NCI-H226 (cell line): ENCODE data around the gene SPO11.

Source experiments
- DNase-seq: peaks from one replicate; pipeline ENCODE4 v3.0.0-alpha.2; 2015

Gene SPO11

DNA sequence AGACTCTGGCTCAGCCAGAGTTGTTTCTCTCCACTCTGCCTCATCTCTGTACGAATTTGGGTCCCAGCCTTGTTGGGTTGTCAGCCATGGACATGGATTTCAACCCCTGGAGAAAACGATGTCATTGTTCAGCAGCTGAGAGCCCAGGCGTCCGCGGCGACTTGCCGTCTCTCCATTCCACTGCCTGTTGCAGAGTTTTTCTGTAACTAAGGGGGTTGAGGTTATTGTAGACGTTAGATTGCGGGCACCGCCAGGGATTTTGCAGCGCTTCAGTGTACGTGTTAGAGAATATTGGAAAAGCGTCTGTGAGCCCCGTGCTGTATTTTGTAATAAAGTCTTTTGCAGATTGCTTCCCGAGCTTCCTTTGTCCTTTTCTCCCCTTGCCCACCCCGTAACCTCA lies 48.5 kb downstream of the SPO11 start:
- no peak for DNase-seq

DNA sequence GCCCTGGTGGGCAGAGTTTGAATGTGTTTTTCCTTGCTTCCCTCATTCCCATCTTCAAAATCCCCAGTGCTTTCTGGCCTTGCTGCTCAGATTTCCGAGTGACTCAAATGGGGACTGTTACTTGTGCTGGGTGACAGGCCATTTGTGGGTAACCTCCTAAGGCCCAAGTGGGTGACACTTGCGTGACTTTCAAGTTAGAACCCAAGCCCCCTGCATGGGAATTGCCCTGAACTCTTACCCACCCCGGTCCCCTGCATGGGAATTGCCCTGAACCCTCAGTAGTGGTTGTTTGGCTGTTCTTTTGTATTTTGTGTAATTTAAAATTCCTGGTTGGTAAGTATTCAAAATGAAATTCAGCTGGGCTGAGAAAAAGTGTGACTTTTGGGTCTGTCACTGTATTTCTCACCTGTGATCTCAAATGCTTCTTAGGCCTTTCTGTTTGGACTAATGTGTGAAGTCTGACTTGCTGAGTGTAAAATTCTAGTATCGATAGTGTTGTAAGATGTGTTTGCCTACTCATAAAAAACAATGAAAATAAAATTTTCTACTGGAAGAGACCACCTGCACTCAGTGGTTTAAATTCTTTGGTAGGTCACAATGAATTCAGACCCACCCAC lies 49.2 kb downstream of the SPO11 start:
- DNase-seq: no peak

DNA sequence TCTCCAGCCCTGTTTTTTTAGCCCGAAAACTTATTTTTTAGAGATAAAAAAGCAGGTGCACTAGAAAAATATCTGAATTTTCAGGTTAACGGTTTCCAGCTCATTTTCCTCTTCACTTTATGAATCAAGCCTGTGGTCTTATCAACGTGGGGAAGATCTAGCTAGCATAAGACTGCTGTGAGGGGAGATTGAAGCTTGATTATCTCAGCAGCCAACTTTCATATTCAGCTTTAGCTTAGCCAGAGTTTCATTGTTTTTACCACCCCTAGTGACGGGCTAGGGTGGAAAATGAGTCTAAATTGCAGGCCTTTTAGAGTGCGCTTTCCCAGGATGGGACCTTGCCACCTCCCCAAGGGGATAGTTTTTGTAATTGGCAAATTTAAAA lies 49.7 kb downstream of the SPO11 start:
- DNase-seq: no peak

DNA sequence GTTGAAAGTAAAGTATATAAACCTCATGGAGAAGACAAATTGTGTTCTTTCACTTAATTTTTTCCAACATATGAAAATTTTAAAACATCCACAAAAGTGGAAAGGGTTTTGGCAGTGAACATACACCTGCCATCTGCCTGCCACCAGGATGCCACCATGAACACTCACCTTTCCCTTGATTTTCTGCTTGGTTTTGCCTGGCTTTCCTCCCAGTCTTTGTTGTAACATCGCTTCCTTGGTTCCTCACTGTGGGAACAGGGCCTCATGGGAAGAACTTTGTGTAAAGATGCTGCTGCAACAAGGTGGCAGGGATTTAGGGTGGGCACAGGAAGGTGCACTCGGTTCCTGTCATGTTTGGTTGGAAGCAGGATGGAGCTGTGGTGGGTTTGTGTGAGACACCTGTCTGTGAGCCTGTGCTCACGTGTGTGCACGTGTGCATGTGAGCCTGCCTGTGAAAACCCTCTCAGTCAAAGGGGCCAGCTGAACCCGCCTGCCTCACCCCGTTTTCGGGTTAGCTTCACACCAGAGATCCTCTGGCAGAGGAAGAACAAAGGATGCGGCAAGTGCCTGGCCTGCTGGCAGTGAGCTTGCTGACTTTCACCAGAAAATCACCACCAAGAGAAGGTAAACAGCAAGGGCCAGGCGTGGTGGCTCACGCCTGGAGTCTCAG lies 50.6 kb downstream of the SPO11 start:
- DNase-seq: no peak

DNA sequence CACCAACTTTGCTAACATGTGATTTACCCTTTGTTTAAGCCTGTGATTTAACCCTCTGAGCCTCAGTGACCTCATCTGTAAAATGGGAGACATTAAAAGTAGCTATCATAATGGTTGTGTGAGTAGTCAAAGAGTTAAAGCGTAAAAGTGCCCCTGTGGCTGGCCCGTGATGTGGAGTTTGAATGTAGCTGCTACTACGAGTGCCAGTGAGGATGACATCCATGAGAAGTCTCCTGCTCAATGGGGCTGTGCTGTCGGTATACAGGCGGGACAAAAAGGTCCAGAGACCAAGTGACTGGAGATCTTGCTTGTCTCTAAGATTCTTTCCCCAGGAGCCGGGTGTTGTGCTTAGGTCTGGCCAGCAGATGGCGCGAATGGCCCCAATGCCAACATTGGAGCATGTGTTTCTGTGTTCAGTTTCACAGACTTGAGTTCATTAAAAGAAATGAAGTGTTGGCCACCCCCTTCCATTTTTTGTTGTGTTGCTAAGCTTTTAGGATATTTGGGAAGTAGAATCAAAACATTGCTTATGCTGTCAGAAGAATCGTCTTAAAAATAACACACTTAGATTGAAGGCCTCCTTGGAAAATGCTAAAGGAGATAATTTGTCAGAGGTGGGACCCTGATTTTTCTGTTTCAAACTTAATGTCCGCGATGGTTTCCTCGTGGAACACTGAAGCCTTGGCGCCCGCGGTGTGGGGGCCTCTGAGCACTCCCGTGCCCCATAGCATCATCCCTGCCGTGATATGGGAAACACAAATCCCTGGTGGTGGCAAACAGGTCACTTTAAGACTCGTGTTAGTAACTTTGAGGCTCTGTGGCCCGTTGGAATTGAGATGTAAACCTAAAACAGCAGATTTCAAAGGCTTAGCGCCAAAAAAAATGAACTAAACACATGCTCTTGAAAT lies 52.2 kb downstream of the SPO11 start:
- DNase-seq: peak; percentile 51

DNA sequence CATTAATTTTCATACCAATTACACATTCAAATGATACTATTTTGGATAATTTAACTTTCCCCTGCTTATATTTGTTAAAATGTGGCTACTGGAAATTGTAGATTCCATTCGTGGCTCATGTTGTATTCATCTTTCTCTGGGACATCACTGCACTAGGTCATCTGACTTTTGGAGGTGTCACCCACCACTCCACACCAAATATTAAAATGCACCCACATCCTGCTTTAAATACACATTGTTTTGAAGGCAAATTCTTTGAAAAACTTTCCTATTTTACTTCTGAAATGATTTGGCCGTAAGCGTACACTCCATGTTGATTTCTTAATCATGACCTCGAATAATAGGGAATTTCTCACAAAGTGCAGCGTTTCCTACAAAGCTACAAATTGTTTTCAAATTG lies 52.9 kb downstream of the SPO11 start:
- DNase-seq: no peak

DNA sequence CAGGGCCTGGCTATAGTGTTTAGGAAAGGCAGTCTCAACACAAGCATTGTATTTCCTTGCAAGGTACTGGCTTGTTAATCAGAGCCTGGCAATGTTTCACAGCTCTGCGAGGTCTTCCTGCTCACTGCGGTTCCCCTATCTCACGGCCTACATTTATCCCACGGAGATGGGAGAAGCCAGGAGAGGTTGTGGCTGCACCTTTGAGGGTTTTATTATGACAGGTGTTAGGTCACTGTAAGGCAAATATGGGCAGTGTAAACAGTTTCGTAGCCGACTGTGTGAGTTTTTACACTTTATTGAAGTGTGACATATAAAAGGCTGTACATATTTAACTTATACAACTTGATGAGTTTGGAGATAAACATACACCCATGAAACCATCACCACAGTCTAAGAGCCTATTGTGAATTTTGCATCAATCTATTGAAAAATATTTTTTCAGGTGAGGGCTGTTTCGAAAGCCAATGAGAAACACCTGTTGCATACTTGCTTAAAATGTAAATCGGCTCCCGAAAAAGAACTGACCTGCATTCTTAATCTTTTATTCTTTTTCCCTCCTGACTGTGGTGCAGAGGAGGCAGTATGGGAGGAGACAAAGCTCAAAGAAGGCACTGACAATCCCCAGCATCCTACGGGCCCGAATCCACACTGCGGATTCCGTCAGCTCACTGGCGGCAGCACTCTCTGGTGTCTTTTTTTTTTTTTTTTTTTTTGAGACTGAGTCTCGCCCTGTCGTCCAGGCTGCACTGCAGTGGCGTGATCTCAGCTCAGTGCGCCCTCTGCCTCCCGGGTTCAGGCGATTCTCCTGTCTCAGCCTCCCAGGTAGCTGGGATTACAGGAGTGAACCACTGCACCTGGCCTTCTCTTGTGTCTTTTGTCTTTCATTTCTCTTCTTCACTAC lies 54.1 kb downstream of the SPO11 start:
- no peak for DNase-seq

DNA sequence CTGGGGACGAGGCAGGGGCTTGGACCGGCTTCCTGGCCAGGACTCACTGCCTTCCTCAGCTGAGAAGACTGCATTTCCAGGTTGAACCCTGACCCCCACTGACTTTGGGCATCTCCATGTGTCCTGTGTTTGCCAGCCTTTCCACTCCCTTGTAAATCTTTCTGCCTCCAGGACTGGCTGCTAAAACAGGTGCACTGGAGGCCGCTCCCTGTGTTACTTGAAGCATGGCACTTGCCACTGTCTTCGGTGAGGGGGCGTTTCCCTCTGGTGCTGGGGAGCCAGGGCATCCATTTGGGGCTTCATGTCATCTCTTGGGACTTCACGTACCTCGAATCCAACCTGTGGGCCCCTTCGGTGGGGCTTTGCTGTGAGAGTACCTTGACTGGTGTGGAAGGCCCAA lies 54.9 kb downstream of the SPO11 start:
- no peak for DNase-seq

DNA sequence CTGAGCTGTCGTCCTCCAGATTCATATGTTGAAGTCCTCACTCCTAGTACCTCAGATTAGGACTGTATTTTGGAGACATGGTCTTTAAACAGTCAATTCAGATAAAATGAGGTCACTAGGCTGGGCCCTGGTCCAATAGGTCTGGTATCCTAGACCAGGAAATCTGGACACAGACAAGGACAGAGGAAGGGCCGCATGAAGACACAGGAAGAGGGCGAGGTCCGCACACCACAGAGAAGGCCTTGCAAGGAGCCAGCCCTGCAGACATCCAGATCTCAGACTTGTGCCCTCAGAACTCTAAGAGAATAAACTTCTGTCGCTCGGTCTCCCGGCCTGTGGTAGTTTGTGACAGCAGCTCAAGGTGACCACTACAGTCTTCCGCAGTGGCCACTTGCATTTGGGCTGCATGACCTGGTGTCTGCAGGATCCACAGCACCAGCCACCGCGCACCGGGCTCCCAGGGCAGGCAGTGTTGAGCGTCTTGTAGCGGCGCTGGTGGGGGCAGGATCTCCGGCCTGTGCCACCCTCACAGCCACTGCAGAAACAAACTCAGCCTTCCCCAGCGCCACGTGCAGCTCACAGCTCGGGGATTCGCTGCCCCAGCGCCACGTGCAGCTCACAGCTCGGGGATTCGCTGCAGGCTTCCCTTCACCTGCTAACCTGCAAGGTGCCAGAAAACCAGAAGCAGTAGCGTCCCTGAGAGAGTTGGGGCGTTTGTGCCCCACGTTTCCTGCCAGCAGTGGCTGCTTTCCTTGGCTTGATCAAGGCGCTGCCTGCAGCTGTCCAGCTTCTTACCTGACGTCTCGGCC lies 55.6 kb downstream of the SPO11 start:
- DNase-seq: no peak

DNA sequence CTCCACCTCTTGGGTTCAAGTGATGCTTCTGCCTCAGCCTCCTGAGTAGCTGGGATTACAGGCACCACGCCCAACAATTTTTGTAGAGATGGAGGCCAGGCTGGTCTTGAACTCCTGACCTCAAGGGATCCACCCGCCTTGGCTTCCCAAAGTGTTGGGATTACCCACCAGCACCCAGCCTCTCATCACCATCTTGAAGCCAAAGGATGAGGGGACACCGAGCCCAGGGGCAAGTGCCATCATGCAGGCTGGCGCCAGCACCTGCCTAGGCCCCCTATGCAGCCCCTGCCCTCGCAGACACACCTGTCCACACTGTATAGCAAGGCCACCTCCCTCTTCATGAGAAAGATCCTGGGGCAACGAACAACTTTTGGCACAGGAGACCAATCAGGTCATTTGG lies 56.3 kb downstream of the SPO11 start:
- DNase-seq: no peak

DNA sequence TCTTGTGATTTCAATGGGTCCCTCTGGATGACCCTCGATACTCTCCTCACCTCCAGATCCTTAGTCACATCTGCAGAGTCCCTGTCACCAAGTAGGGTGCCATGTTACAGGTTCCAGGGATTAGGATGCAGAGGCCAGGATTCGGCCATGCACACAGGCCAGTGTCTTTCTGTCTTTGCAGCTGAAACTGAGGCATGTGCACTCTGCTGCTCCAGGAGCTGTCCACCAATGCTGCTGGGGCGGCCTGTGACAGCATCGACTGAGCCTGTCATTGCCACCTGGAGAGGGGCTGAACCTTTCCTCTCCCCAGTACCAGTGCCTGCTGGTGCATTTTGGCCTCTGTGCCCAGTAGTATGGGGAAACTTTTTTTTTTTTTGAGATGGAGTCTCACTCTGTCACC lies 57.2 kb downstream of the SPO11 start:
- DNase-seq: no peak

DNA sequence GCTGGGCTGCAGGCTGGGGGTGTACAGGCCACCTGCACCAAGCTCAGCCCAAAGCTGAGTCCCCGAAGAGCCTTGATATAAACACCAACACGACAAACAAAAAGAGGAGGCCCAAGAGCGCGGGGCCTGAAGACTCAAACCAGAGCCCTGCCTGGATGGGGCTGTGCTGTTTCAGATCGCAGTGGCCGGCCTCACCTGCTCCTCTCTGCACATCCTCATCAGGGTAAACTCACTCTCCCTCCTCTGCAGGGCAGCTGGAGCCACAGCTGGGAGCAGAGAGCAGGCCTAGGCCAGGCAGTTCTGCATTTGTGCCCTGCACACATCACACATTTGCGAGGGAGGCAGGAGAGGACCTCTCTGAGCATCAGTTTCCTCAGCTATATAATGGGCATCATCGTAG lies 57.9 kb downstream of the SPO11 start:
- no peak for DNase-seq

DNA sequence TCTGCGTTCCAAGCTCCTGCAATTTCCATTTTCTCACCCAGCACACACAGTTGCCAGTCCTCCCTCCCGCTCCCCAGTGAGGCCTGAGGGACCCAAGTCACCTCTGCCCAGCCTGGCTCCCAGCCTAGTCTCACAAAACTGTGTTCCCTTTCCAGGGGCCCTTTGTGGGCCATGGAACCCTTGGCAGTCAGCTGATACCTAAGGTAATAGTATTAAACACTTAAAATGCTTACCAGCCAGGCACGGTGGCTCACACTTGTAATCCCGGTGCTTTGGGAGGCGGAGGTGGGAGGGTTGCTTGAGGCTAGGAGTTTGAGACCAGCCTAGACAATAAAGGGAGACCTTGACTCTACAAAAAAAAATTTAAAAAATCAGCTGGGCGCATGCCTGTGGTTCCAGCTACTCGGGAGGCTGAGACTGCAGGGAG lies 58.4 kb downstream of the SPO11 start:
- no peak for DNase-seq

DNA sequence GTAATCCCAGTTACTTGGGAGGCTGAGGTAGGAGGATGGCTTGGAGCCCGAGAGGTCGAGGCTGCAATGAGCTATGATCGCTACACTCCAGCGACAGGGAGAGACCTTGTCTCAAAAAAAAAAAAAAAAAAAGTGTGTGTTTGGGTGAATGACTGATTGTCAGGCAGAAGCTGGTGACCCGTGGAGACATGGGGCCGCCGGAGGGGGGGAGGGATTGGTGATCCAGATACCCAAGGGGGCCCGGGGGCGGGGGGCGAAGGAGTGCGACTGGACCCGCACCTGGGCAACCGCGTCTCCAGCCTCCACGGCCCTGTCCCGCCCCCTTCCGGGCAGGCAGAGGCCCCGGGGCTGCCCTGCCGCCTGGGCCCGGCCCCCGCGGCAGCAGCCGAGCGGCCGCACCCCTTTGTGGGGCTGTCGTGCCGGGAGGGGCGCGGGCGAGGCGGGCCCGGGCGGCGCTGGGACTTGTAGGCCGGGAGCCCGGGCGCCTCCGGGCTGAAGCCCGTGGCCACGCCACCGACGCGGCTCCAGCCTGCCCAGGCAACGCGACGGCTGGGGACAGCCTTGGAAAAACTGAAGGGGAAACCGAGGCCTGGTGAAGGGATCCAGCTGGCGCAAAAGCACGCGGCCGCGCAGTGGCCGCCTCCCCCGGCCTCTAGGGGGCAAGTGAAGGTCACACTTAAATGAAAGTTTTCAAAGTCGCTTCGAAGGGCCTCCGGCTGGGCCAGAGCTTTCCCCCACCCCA lies 59.5 kb downstream of the SPO11 start:
- peak; percentile 53 for DNase-seq

DNA sequence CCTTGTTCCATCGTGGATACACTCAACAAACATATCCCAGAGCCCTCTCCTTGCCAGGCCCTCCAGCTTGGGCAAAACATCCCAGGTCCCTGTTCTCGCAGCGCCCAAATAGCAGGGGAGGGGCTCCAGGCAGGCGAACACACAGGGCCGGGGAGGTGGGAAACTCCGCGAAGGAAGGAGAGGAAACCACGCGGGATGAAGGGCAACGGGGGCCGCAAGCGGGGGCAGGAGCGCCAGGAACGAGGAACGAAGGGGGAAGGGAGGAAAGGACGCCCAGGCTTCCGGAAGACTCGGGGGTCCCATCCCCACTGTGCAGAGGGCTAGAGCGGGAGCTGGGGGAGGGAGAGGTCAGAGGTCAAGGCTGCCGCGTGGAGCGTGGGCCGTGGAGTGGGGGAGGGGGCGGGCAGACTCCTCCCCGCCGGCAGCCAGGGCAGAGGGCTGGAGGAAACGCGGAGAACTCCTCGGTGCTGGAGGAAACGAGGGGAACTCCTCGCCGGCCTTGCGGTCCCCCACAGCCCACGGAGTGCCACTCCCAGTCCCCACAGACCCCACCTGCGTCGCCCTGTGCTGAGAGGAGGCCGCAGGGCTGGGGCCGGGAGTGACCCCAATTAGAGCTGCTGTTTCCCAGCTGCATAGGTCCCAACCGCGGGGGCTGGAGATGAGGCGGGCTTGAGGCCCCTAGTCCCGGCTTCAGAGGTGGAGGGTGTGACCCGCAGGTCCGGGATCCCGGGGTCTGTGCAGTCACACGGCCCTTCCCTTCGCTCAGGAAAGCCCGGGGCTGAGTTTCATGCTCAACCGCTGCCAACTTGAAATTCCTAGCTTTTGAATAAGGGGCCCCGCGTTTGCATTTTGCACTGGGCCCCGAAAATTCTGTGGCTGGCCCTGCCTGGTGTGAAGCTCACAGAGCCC lies 60.3 kb downstream of the SPO11 start:
- no peak for DNase-seq

DNA sequence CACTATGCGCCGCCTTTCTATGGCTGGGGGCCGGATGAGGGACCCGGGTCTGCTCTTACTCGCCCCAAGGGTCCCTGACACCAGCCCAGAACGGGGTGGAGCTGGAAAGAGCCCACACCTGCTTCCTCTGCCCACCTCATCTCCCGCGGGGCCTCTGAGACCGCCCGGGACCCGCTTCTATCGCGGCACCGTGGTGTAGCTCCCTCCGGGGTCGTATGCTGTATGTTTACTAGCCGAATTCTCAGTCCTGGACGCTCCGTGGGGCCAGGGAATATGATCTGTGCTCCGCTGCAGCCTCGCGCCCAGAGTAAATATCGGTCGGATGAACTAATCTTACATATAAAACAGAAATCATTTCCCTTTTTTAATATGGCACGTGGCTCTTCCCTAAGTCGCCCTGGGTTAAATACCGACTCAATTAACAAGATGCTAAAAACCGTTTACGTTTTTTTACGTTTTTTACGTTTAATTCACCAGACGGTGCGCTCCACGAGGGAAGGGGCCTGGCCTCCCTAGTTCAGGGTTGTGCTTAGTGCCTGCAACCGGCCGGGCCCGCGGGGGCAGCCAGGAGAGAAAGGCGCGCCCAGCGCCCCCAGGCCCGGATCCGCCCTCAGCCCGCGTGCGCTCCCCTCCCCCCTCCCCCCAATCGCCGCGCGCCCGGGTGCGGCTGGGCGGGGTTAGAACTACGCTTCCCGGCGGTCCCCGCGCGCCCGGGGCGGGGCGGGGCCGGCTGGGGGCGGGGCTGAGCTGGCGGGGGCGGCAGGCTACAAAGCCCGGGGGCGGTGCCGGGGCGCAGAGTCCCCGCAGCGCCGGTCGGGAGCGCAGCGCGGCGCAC lies 61.2 kb downstream of the SPO11 start, which contains the start of gene RBM38:
Gene RBM38, plus strand, starts transcription at position 793 of the 835 bp plus-strand sequence. CDS start 186 bp downstream, outside the sequence.
- peak; percentile 24 for DNase-seq

DNA sequence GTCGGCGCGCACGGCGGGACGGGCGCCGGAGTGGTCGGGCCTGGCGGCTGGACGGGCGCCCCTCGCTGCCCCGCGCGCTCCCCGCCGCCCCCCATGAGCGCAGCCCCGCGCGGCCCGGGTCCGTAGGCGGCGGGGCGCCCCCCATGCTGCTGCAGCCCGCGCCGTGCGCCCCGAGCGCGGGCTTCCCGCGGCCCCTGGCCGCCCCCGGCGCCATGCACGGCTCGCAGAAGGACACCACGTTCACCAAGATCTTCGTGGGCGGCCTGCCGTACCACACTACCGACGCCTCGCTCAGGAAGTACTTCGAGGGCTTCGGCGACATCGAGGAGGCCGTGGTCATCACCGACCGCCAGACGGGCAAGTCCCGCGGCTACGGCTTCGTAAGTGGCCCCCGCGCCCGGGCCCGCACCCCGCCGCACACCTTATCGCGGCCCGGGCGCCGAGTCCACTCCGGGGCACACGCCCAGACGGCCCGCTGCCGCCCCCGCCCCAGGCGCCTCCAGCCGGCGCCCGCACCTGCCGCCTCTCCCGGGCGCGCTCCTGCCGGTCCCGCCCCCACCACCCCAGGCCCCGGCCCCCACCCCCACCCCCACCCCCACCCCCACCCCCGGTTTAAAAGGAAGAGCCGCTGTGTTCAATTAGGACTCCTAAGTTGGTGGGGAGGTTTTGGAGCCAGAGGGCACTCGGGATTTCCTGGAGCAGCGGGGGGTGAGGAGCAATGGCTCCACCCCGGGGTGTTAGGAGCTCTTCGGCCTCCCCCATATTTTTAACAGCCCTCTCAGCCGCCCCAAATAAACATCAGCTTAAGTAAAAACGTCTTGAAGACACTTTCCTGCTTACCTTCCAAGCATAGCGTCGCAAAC lies 62.1 kb downstream of the SPO11 start:
- DNase-seq: no peak
